Neural progenitor cell (in vitro differentiated cells): ENCODE results near the gene ALX3. TPM values are rescaled to one million over a fixed set of nuclear protein-coding genes. Genes with fewer than 3 reads are reported as not detected.
"Not testable (repeated sequence)": the region's sequence is repeated elsewhere in the genome, so short reads cannot be mapped to it uniquely, and the experiment has no call there.

Experiments used
- DNase-seq: peaks from one replicate; pipeline ENCODE4 v3.0.0-alpha.2; 2016; ENCODE audit warnings: low spot score
- H2AFZ ChIP-seq: fragments of 200-600 bp; sonication (generic); replicated peaks from 2 replicates; pipeline ENCODE4 v1.6.1; 2016; ENCODE audit warnings: antibody characterized with exemption
- H3F3A ChIP-seq: fragments of 200-600 bp; sonication (generic); 2 replicates; pipeline ENCODE4 v1.6.1; 2016; ENCODE audit warnings: antibody characterized with exemption, low read depth
- H3K27ac ChIP-seq: fragments of 200-600 bp; sonication (generic); 2 replicates; pipeline ENCODE4 v1.5.1; 2016; ENCODE audit warnings: mild to moderate bottlenecking
- H3K27me3 ChIP-seq: fragments of 200-600 bp; sonication (generic); 2 replicates; pipeline ENCODE4 v1.6.1; 2016; ENCODE audit warnings: mild to moderate bottlenecking, moderate library complexity
- H3K36me3 ChIP-seq: fragments of 200-600 bp; sonication (generic); 2 replicates; pipeline ENCODE4 v1.5.1; 2016
- H3K4me1 ChIP-seq: fragments of 200-600 bp; sonication (generic); 2 replicates; pipeline ENCODE4 v1.6.1; 2016; ENCODE audit warnings: mixed run types
- H3K4me2 ChIP-seq: fragments of 200-600 bp; sonication (generic); 2 replicates; pipeline ENCODE4 v1.6.1; 2016
- H3K4me3 ChIP-seq: fragments of 200-600 bp; sonication (generic); 2 replicates; pipeline ENCODE4 v1.5.1; 2016
- H3K79me2 ChIP-seq: fragments of 200-600 bp; sonication (generic); 2 replicates; pipeline ENCODE4 v1.6.1; 2016; ENCODE audit warnings: low read depth
- H3K9ac ChIP-seq: fragments of 200-600 bp; sonication (generic); 2 replicates; pipeline ENCODE4 v1.6.1; 2016
- H3K9me3 ChIP-seq: fragments of 200-600 bp; sonication (generic); 2 replicates; pipeline ENCODE4 v1.5.1; 2016; ENCODE audit warnings: low read depth
- H4K20me1 ChIP-seq: fragments of 200-600 bp; sonication (generic); 2 replicates; pipeline ENCODE4 v1.6.1; 2016; ENCODE audit warnings: low read depth
- H3K27ac Mint-ChIP-seq: 3 replicates; pipeline ENCODE4 v1.8.0; 2021; ENCODE audit warnings: mixed read lengths
- H3K27me3 Mint-ChIP-seq: 2 replicates; pipeline ENCODE4 v1.8.0; 2022; ENCODE audit warnings: low read depth, mild to moderate bottlenecking, inconsistent platforms, moderate library complexity, mixed read lengths; ENCODE audit not compliant: insufficient read depth
- H3K36me3 Mint-ChIP-seq: 3 replicates; pipeline ENCODE4 v1.8.0; 2021; ENCODE audit warnings: mixed read lengths
- H3K4me1 Mint-ChIP-seq: 3 replicates; pipeline ENCODE4 v1.8.0; 2021; ENCODE audit warnings: mixed read lengths
- H3K4me3 Mint-ChIP-seq: 3 replicates; pipeline ENCODE4 v1.8.0; 2021; ENCODE audit warnings: mild to moderate bottlenecking, moderate library complexity, mixed read lengths
- H3K9me3 Mint-ChIP-seq: 3 replicates; pipeline ENCODE4 v1.8.0; 2020; ENCODE audit warnings: mixed read lengths
- CTCF ChIP-seq: fragments of 200-600 bp; sonication (generic); IDR thresholded peaks from 2 replicates; pipeline ENCODE4 v1.5.1; 2017; ENCODE audit warnings: antibody characterized with exemption, mild to moderate bottlenecking
- EZH2 ChIP-seq: fragments of 200-600 bp; sonication (generic); IDR thresholded peaks from 2 replicates; pipeline ENCODE4 v1.6.1; 2017; ENCODE audit warnings: antibody characterized with exemption, mild to moderate bottlenecking, moderate library complexity
- EZH2phosphoT487 ChIP-seq: fragments of 200-600 bp; sonication (generic); IDR thresholded peaks from 2 replicates; pipeline ENCODE4 v1.6.1; 2017; ENCODE audit warnings: antibody characterized with exemption
- total RNA-seq: library from RNA; depleted of rRNA; stranded (reverse); fragments of >200 nt; gene quantifications from 2 replicates; pipeline ENCODE4 v1.2.3, GENCODE V29; 2015; ENCODE audit warnings: low replicate concordance

Gene ALX3
- total RNA-seq, 1 donor from 2014 or later: not detected

GRCh38 chr1:110081061-110081460 lies 10.6 kb upstream of the ALX3 start:
- H2AFZ ChIP-seq: no peak overlapping the region
- H3K9me3 ChIP-seq: no peaks in the 10 kb centered on the region
- no peak for DNase-seq
- H3K4me2 ChIP-seq: no peak overlapping the region
- no peaks in the 10 kb centered on the region for H3K36me3 Mint-ChIP-seq
- peaks cover 15% of the 10 kb centered on the region for H3K4me1 ChIP-seq
- no peaks in the 10 kb centered on the region for H3K79me2 ChIP-seq
- TF ChIP-seq EZH2phosphoT487 (no peak), CTCF (no peak), EZH2 (no peak)
- peaks cover 14% of the 10 kb centered on the region for H3K4me1 Mint-ChIP-seq
- no peaks in the 10 kb centered on the region for H3K36me3 ChIP-seq
- peaks cover 98% of the 10 kb centered on the region for H3K27me3 ChIP-seq
- peaks cover 73% of the 10 kb centered on the region for H3K27me3 Mint-ChIP-seq
- H3K27ac Mint-ChIP-seq: no peak overlapping the region
- no peak overlapping the region for H3K4me3 Mint-ChIP-seq
- H3K9me3 Mint-ChIP-seq: no peaks in the 10 kb centered on the region
- H3F3A ChIP-seq: peaks cover 5% of the 10 kb centered on the region
- no peak overlapping the region for H3K9ac ChIP-seq
- no peak overlapping the region for H3K27ac ChIP-seq
- no peak overlapping the region for H3K4me3 ChIP-seq
- H4K20me1 ChIP-seq: peaks cover 41% of the 10 kb centered on the region

- H3K36me3 ChIP-seq, H3K9ac ChIP-seq, H3K36me3 Mint-ChIP-seq, H3K4me3 Mint-ChIP-seq, H2AFZ ChIP-seq, DNase-seq, H3K9me3 ChIP-seq, H3K79me2 ChIP-seq, H3K4me3 ChIP-seq, H3K9me3 Mint-ChIP-seq, H3F3A ChIP-seq, H3K27ac Mint-ChIP-seq, H3K4me2 ChIP-seq, H3K27ac ChIP-seq: not testable (repeated sequence)
- Mint-ChIP-seq H3K27me3 (peaks cover 66% of the 10 kb centered on the region), H3K4me1 (peaks cover 14% of the 10 kb centered on the region)
- Histone ChIP-seq H3K27me3 (peaks cover 98% of the 10 kb centered on the region), H4K20me1 (peaks cover 31% of the 10 kb centered on the region), H3K4me1 (peaks cover 11% of the 10 kb centered on the region)
Observed at GRCh38 chr1:110079995-110080394, 9.5 kb upstream of the ALX3 start.

GRCh38 chr1:110076789-110077500 lies 6.5 kb upstream of the ALX3 start:
- Histone ChIP-seq H4K20me1 (peaks cover 3% of the 10 kb centered on the region), H3K79me2 (no peaks in the 10 kb centered on the region), H3K27me3 (peaks cover 98% of the 10 kb centered on the region), H3K4me2 (no peak overlapping the region), H3K4me3 (no peak overlapping the region), H3K27ac (no peak overlapping the region), H2AFZ (no peak overlapping the region), H3K4me1 (no peaks in the 10 kb centered on the region), H3K9ac (no peak overlapping the region), H3F3A (no peaks in the 10 kb centered on the region), H3K36me3 (no peaks in the 10 kb centered on the region), H3K9me3 (no peaks in the 10 kb centered on the region)
- no peaks in the 10 kb centered on the region for H3K4me1 Mint-ChIP-seq
- H3K36me3 Mint-ChIP-seq: no peaks in the 10 kb centered on the region
- TF ChIP-seq EZH2phosphoT487 (no peak), CTCF (no peak)
- H3K27ac Mint-ChIP-seq: no peak overlapping the region
- H3K4me3 Mint-ChIP-seq: no peak overlapping the region
- H3K9me3 Mint-ChIP-seq: no peaks in the 10 kb centered on the region
- peaks cover 60% of the 10 kb centered on the region for H3K27me3 Mint-ChIP-seq
- no peak for DNase-seq

GRCh38 chr1:110074166-110074565 lies 3.7 kb upstream of the ALX3 start:
- Histone ChIP-seq H3K27me3 (peaks cover 100% of the 10 kb centered on the region), H3K9ac (no peak overlapping the region), H3F3A (peaks cover 9% of the 10 kb centered on the region), H3K4me3 (no peak overlapping the region), H3K79me2 (no peaks in the 10 kb centered on the region), H3K4me2 (no peak overlapping the region), H3K4me1 (peaks cover 9% of the 10 kb centered on the region), H3K36me3 (no peaks in the 10 kb centered on the region), H4K20me1 (peaks cover 17% of the 10 kb centered on the region), H3K27ac (no peak overlapping the region), H3K9me3 (no peaks in the 10 kb centered on the region), H2AFZ (no peak overlapping the region)
- no peak for DNase-seq
- H3K36me3 Mint-ChIP-seq: no peaks in the 10 kb centered on the region
- H3K9me3 Mint-ChIP-seq: no peaks in the 10 kb centered on the region
- H3K4me3 Mint-ChIP-seq: no peak overlapping the region
- no peaks in the 10 kb centered on the region for H3K4me1 Mint-ChIP-seq
- H3K27ac Mint-ChIP-seq: no peak overlapping the region
- H3K27me3 Mint-ChIP-seq: peaks cover 61% of the 10 kb centered on the region
- TF ChIP-seq CTCF (no peak), EZH2phosphoT487 (no peak), EZH2 (no peak)
